Neural cell (in vitro differentiated cells): ENCODE results near the gene CLASP1. TPM values are rescaled to one million over a fixed set of nuclear protein-coding genes. Genes with fewer than 3 reads are reported as not detected.

Source experiments
- H2AFZ ChIP-seq: fragments of 200-600, 300-800 bp; sonication (generic), shearing (Covaris generic); 2 replicates; pipeline ENCODE4 v1.6.0; 2014; ENCODE audit warnings: low read depth, mild to moderate bottlenecking, antibody characterized with exemption, low read length, moderate library complexity
- H3F3A ChIP-seq: fragments of 200-600 bp; shearing (Covaris generic); 2 replicates; pipeline ENCODE4 v1.6.1; 2016; ENCODE audit warnings: mild to moderate bottlenecking, moderate library complexity, mixed read lengths, antibody characterized with exemption, low read length; ENCODE audit not compliant: insufficient read depth, poor library complexity, severe bottlenecking
- H3K27ac ChIP-seq: fragments of 200-600, 300-800 bp; sonication (generic), shearing (Covaris generic); 2 replicates; pipeline ENCODE4 v1.5.1; 2014; ENCODE audit warnings: mild to moderate bottlenecking, low read length, moderate library complexity
- H3K27me3 ChIP-seq: fragments of 300-800, 200-600 bp; sonication (generic), shearing (Covaris generic); 2 replicates; pipeline ENCODE4 v1.6.0; 2014; ENCODE audit warnings: mild to moderate bottlenecking, low read depth, low read length, moderate library complexity; ENCODE audit not compliant: insufficient read depth
- H3K36me3 ChIP-seq: fragments of 300-800, 200-600 bp; sonication (generic), shearing (Covaris generic); 2 replicates; pipeline ENCODE4 v1.5.1; 2014; ENCODE audit warnings: mild to moderate bottlenecking, antibody characterized with exemption, low read length, moderate library complexity; ENCODE audit not compliant: insufficient read depth
- H3K4me2 ChIP-seq: fragments of 300-800, 200-600 bp; sonication (generic), shearing (Covaris generic); 2 replicates; pipeline ENCODE4 v1.6.0; 2014; ENCODE audit warnings: mild to moderate bottlenecking, low read length
- H3K4me3 ChIP-seq: fragments of 300-800, 200-600 bp; sonication (generic), shearing (Covaris generic); 2 replicates; pipeline ENCODE4 v1.5.1; 2014; ENCODE audit warnings: mild to moderate bottlenecking, low read length, moderate library complexity
- H3K79me2 ChIP-seq: fragments of 200-600 bp; shearing (Covaris generic); replicated peaks from 2 replicates; pipeline ENCODE4 v1.6.0; 2014; ENCODE audit warnings: mild to moderate bottlenecking, low read length, moderate library complexity; ENCODE audit not compliant: insufficient read depth
- H3K9ac ChIP-seq: fragments of 300-800, 200-600 bp; sonication (generic), shearing (Covaris generic); 2 replicates; pipeline ENCODE4 v1.6.1; 2016; ENCODE audit warnings: mild to moderate bottlenecking, low read length, mixed read lengths
- H3K9me2 ChIP-seq: fragments of 200-600 bp; shearing (Covaris generic); 2 replicates; pipeline ENCODE4 v1.6.1; 2016; ENCODE audit warnings: mild to moderate bottlenecking, low read length, mixed read lengths; ENCODE audit not compliant: insufficient read depth
- H3K9me3 ChIP-seq: fragments of 200-600, 300-800 bp; sonication (generic), shearing (Covaris generic); 2 replicates; pipeline ENCODE4 v1.6.1; 2016; ENCODE audit warnings: mild to moderate bottlenecking, mixed run types, low read length, moderate library complexity, mixed read lengths
- H4K20me1 ChIP-seq: fragments of 200-600 bp; shearing (Covaris generic); 2 replicates; pipeline ENCODE4 v1.6.1; 2016; ENCODE audit warnings: mild to moderate bottlenecking, mixed run types; ENCODE audit not compliant: insufficient read depth
- CTCF ChIP-seq: fragments of 450-650 bp; IDR thresholded peaks from 2 replicates; pipeline ENCODE4 v1.5.1; 2014; ENCODE audit warnings: antibody characterized with exemption, mild to moderate bottlenecking, moderate library complexity; ENCODE audit not compliant: poor library complexity, severe bottlenecking
- EP300 ChIP-seq: fragments of 450-650 bp; conservative IDR thresholded peaks from 2 replicates; pipeline ENCODE4 v1.6.1; 2014; ENCODE audit warnings: antibody characterized with exemption, mild to moderate bottlenecking, moderate library complexity; ENCODE audit not compliant: poor library complexity, severe bottlenecking
- EZH2 ChIP-seq: fragments of 200-600, 300-800 bp; shearing (Covaris generic), sonication (generic); IDR thresholded peaks from 2 replicates; pipeline ENCODE4 v1.6.1; 2014; ENCODE audit warnings: antibody characterized with exemption, low read length, borderline replicate concordance, mild to moderate bottlenecking; ENCODE audit not compliant: insufficient read depth, poor library complexity, severe bottlenecking
- MXI1 ChIP-seq: fragments of 450-650 bp; conservative IDR thresholded peaks from 2 replicates; pipeline ENCODE4 v1.6.1; 2014; ENCODE audit warnings: antibody characterized with exemption, mild to moderate bottlenecking; ENCODE audit not compliant: poor library complexity, severe bottlenecking
- POLR2AphosphoS5 ChIP-seq: IDR thresholded peaks from 2 replicates; pipeline ENCODE4 v1.6.1; 2012
- RAD21 ChIP-seq: fragments of 450-650 bp; conservative IDR thresholded peaks from 2 replicates; pipeline ENCODE4 v1.6.1; 2014; ENCODE audit warnings: antibody characterized with exemption, mild to moderate bottlenecking, moderate library complexity
- REST ChIP-seq: IDR thresholded peaks from 2 replicates; pipeline ENCODE4 v1.6.1; 2012; ENCODE audit warnings: borderline replicate concordance
- TAF1 ChIP-seq: IDR thresholded peaks from 2 replicates; pipeline ENCODE4 v1.6.1; 2012; ENCODE audit warnings: low read depth
- polyA plus RNA-seq: library from polyadenylated mRNA; depleted of rRNA; stranded (reverse); fragments of >200 nt; gene quantifications from 2 replicates; pipeline ENCODE4 v1.2.3, GENCODE V29; 2014

CLASP1 gene
- polyA plus RNA-seq, 1 donor from 2014 or later: 41.3 TPM

GRCh38 chr2:121635371-121635770, 13.9 kb downstream of the CLASP1 start:
- Histone ChIP-seq H3K9ac (no peak overlapping the region), H3K27ac (no peak overlapping the region), H3K9me3 (no peaks in the 10 kb centered on the region), H4K20me1 (peaks cover 6% of the 10 kb centered on the region), H3K4me2 (no peak overlapping the region), H2AFZ (no peak overlapping the region), H3K36me3 (no peaks in the 10 kb centered on the region), H3F3A (no peaks in the 10 kb centered on the region), H3K79me2 (peaks cover 61% of the 10 kb centered on the region), H3K4me3 (no peak overlapping the region), H3K9me2 (no peaks in the 10 kb centered on the region), H3K27me3 (no peaks in the 10 kb centered on the region)
- TF ChIP-seq CTCF (no peak), EP300 (no peak), TAF1 (no peak), POLR2AphosphoS5 (no peak), REST (no peak), RAD21 (no peak), MXI1 (no peak)

GRCh38 chr2:121634354-121635307, 14.6 kb downstream of the CLASP1 start:
- H3K9me3 ChIP-seq: no peaks in the 10 kb centered on the region
- no peaks in the 10 kb centered on the region for H3K27me3 ChIP-seq
- H3K79me2 ChIP-seq: peaks cover 61% of the 10 kb centered on the region
- no peaks in the 10 kb centered on the region for H3K36me3 ChIP-seq
- H3K9ac ChIP-seq: no peak overlapping the region
- TF ChIP-seq MXI1: no peak
- TF ChIP-seq EP300: peak; percentile 28
- no peak for TF ChIP-seq EZH2
- TF ChIP-seq TAF1: no peak
- TF ChIP-seq CTCF: no peak
- TF ChIP-seq REST: no peak
- H3K27ac ChIP-seq: no peak overlapping the region
- H3F3A ChIP-seq: no peaks in the 10 kb centered on the region
- no peak overlapping the region for H3K4me2 ChIP-seq
- no peak overlapping the region for H2AFZ ChIP-seq
- H3K4me3 ChIP-seq: no peak overlapping the region
- peaks cover 6% of the 10 kb centered on the region for H4K20me1 ChIP-seq
- H3K9me2 ChIP-seq: no peaks in the 10 kb centered on the region
